Smooth muscle cell of the brain vasculature (primary cell): Measurements from ENCODE around the gene KRTAP6-1.

ENCODE experiments used
- DNase-seq: peaks from one replicate; pipeline ENCODE4 v3.0.0-alpha.2; 2012; ENCODE audit warnings: low read depth, low spot score

The KRTAP6-1 gene

GRCh38 chr21:30579346-30579745 lies 34.4 kb downstream of the KRTAP6-1 start:
- no peak for DNase-seq

GRCh38 chr21:30577766-30578165 lies 36.0 kb downstream of the KRTAP6-1 start:
- DNase-seq = no peak

- DNase-seq = no peak
Measured at GRCh38 chr21:30567617-30568016, 46.1 kb downstream of the KRTAP6-1 start.

- DNase-seq = no peak
Measured at GRCh38 chr21:30563630-30564029, 50.1 kb downstream of the KRTAP6-1 start.
